ENCODE data around the gene RAB3A.

DNA sequence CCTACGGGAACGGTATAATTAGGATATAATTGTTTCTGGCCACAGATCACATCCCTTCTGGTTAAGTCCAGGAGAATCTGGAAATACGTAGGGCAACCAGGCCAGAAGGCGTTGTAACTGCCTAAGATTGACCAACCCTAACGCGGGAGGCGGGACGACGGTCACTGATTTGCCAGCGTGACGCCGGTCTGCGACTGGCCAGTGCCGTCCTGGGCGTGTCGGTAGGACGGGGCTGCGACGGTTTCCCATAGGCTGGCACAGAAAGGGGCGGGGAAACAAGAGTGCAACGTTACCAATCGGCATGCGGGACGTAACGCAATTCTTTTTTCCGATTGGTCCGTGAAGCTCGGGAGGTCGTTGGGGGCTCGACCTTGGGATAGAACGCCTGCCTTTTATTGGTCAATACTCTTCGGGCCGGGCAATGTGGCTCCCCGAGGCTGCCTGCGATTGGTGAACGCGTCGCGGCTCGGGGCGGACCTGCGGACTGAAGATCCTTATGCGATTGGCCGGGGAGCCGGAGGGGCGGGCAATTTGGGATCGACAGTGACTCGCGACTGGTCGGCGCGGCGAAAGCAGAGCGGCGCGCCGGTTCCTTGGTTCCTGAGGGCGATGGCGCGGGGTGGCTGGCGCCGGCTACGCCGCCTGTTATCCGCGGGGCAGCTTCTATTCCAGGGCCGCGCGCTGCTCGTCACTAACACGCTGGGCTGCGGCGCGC lies 11.0 kb downstream of the RAB3A start, which contains the start of gene MPV17L2:
- TF ChIP-seq, protein P1, sequence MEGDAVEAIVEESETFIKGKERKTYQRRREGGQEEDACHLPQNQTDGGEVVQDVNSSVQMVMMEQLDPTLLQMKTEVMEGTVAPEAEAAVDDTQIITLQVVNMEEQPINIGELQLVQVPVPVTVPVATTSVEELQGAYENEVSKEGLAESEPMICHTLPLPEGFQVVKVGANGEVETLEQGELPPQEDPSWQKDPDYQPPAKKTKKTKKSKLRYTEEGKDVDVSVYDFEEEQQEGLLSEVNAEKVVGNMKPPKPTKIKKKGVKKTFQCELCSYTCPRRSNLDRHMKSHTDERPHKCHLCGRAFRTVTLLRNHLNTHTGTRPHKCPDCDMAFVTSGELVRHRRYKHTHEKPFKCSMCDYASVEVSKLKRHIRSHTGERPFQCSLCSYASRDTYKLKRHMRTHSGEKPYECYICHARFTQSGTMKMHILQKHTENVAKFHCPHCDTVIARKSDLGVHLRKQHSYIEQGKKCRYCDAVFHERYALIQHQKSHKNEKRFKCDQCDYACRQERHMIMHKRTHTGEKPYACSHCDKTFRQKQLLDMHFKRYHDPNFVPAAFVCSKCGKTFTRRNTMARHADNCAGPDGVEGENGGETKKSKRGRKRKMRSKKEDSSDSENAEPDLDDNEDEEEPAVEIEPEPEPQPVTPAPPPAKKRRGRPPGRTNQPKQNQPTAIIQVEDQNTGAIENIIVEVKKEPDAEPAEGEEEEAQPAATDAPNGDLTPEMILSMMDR (IDR thresholded peaks at IDR 0.05; ENCODE audit: borderline replicate concordance, extremely low read depth, low read length, poor library complexity, severe bottlenecking): no peak
- peak; percentile 65 for TF ChIP-seq EZH2 (IDR thresholded peaks at IDR 0.05; ENCODE audit: borderline replicate concordance, low read depth, low read length, severe bottlenecking)
